ENCODE data around the gene PNPLA5.

GRCh38 chr22:43862882-43863202 lies 29.0 kb downstream of the PNPLA5 start:
- no peak for TF ChIP-seq REST (IDR thresholded peaks at IDR 0.05)
- no peak for TF ChIP-seq CTCF (IDR thresholded peaks at IDR 0.05; ENCODE audit: low read depth, low read length, missing input control)
- TF ChIP-seq MAX (IDR thresholded peaks at IDR 0.05), result no peak
- TF ChIP-seq YY1 (IDR thresholded peaks at IDR 0.05), result no peak
- TF ChIP-seq NR2F2 (IDR thresholded peaks at IDR 0.05), result no peak
- TF ChIP-seq TAF1 (conservative IDR thresholded peaks at IDR 0.05), result no peak
- TF ChIP-seq RAD21 (IDR thresholded peaks at IDR 0.05), result no peak
- TF ChIP-seq HNF4A (conservative IDR thresholded peaks at IDR 0.05), result no peak
- no peak for TF ChIP-seq JUND (IDR thresholded peaks at IDR 0.05)
- TF ChIP-seq ATF3 (IDR thresholded peaks at IDR 0.05), result no peak
- no peak for TF ChIP-seq SP1 (IDR thresholded peaks at IDR 0.05)

Data from liver (tissue), 3 donors.